HepG2 (cell line): ENCODE measurements around the gene PSMA2. TPM values are rescaled to one million over a fixed set of nuclear protein-coding genes. Genes with fewer than 3 reads are reported as not detected.

Source experiments
- ATF4 ChIP-seq, 2 experiments: fragments of 450-650 bp in 1 of 2; sonication (generic) in 1 of 2; formaldehyde crosslinking; IDR thresholded peaks; 2 replicates each; pipeline versions ENCODE4 v1.5.0 to v1.8.0; 2020 to 2022; ENCODE audit warnings: mild to moderate bottlenecking in 1 of 2, missing genetic modification reagents in 1 of 2
- DNMT3B ChIP-seq: conservative IDR thresholded peaks from 2 replicates; pipeline ENCODE4 v1.6.1; 2016; ENCODE audit warnings: missing biosample characterization, control low read depth
- DZIP1 ChIP-seq: sonication (generic); formaldehyde crosslinking; IDR thresholded peaks from 2 replicates; pipeline ENCODE4 v1.5.0; 2020; ENCODE audit warnings: mild to moderate bottlenecking, missing genetic modification reagents
- ELF3 ChIP-seq: IDR thresholded peaks from 2 replicates; pipeline ENCODE4 v1.6.1; 2016; ENCODE audit warnings: missing genetic modification reagents, missing compliant biosample characterization
- HES4 ChIP-seq: sonication (generic); formaldehyde crosslinking; IDR thresholded peaks from 2 replicates; pipeline ENCODE4 v1.9.0; 2021; ENCODE audit warnings: mild to moderate bottlenecking, missing genetic modification reagents, borderline replicate concordance
- KDM5A ChIP-seq: fragments of 200-600 bp; sonication (generic); IDR thresholded peaks from 2 replicates; pipeline ENCODE4 v1.7.0; 2018; ENCODE audit warnings: antibody characterized with exemption, mild to moderate bottlenecking, low read length, borderline replicate concordance
- MEIS2 ChIP-seq: sonication (generic); formaldehyde crosslinking; IDR thresholded peaks from 2 replicates; pipeline ENCODE4 v1.9.0; 2021; ENCODE audit warnings: mild to moderate bottlenecking, missing genetic modification reagents
- NRL ChIP-seq: sonication (generic); formaldehyde crosslinking; IDR thresholded peaks from 2 replicates; pipeline ENCODE4 v1.5.0; 2020; ENCODE audit warnings: missing genetic modification reagents, mild to moderate bottlenecking, moderate library complexity, borderline replicate concordance
- POLR2AphosphoS5 ChIP-seq: IDR thresholded peaks from 2 replicates; pipeline ENCODE4 v1.6.1; 2012; ENCODE audit warnings: low read depth, low read length
- RBAK ChIP-seq: sonication (generic); formaldehyde crosslinking; IDR thresholded peaks from 2 replicates; pipeline ENCODE4 v1.5.1; 2020; ENCODE audit warnings: mild to moderate bottlenecking, missing genetic modification reagents
- STAT6 ChIP-seq: sonication (generic); formaldehyde crosslinking; IDR thresholded peaks from 2 replicates; pipeline ENCODE4 v1.4.0; 2020; ENCODE audit warnings: missing genetic modification reagents, mild to moderate bottlenecking, borderline replicate concordance
- TBX2 ChIP-seq: sonication (generic); formaldehyde crosslinking; IDR thresholded peaks from 2 replicates; pipeline ENCODE4 v1.5.0; 2020; ENCODE audit warnings: missing genetic modification reagents, mild to moderate bottlenecking, borderline replicate concordance
- TCF7 ChIP-seq: sonication (generic); IDR thresholded peaks from 2 replicates; pipeline ENCODE4 v1.6.1; 2016; ENCODE audit warnings: antibody characterized with exemption, low read depth
- ZBTB1 ChIP-seq: sonication (generic); formaldehyde crosslinking; IDR thresholded peaks from 2 replicates; pipeline ENCODE4 v1.4.0; 2020; ENCODE audit warnings: missing genetic modification reagents, borderline replicate concordance
- ZBTB3 ChIP-seq: sonication (generic); formaldehyde crosslinking; IDR thresholded peaks from 2 replicates; pipeline ENCODE4 v1.4.0; 2020; ENCODE audit warnings: low read depth, mild to moderate bottlenecking, moderate library complexity, missing genetic modification reagents, borderline replicate concordance
- ZFP82 ChIP-seq: sonication (generic); formaldehyde crosslinking; IDR thresholded peaks from 2 replicates; pipeline ENCODE4 v1.5.1; 2020; ENCODE audit warnings: mild to moderate bottlenecking, missing genetic modification reagents, borderline replicate concordance
- ZNF275 ChIP-seq: sonication (generic); formaldehyde crosslinking; IDR thresholded peaks from 2 replicates; pipeline ENCODE4 v1.8.0; 2022; ENCODE audit warnings: missing genetic modification reagents, mild to moderate bottlenecking, inconsistent platforms, borderline replicate concordance
- ZNF530 ChIP-seq: sonication (generic); formaldehyde crosslinking; IDR thresholded peaks from 2 replicates; pipeline ENCODE4 v1.5.0; 2020; ENCODE audit warnings: low read depth, mild to moderate bottlenecking, missing genetic modification reagents
- ZNF674 ChIP-seq: sonication (generic); formaldehyde crosslinking; IDR thresholded peaks from 2 replicates; pipeline ENCODE4 v1.5.0; 2020; ENCODE audit warnings: low read depth, mild to moderate bottlenecking, missing genetic modification reagents
- ZNF746 ChIP-seq: sonication (generic); formaldehyde crosslinking; IDR thresholded peaks from 2 replicates; pipeline ENCODE4 v1.8.0; 2022; ENCODE audit warnings: mild to moderate bottlenecking, missing genetic modification reagents
- ZNF772 ChIP-seq: sonication (generic); formaldehyde crosslinking; IDR thresholded peaks from 2 replicates; pipeline ENCODE4 v1.5.0; 2020; ENCODE audit warnings: mild to moderate bottlenecking, missing genetic modification reagents
- polyA plus RNA-seq, 8 experiments: library from polyadenylated mRNA; depleted of rRNA in 3 of 8; stranded (reverse) in 7 of 8; unstranded in 1 of 8; fragments of >200 nt; fragmentation: Illumina TruSeq in 4 of 8; extraction: Trizol in 4 of 8; gene quantifications; 2 replicates each; pipeline versions ENCODE4 v1.2.1 to v1.2.3, GENCODE V29; 2011 to 2016; ENCODE audit warnings: low read depth in 4 of 8, missing spikeins in 1 of 8, mixed read lengths in 1 of 8; ENCODE audit not compliant: insufficient read depth in 1 of 8
- total RNA-seq, 5 experiments: library from RNA; depleted of rRNA; stranded (reverse); fragments of >200 nt; fragmentation: Illumina TruSeq; extraction: Trizol; gene quantifications; 2 replicates each; pipeline ENCODE4 v1.2.3, GENCODE V29; 2016; ENCODE audit warnings: low read depth in 1 of 5

The PSMA2 gene
- total and polyA plus RNA-seq, 2 of the 13 experiments (the other 11 are each of a cell fraction or from before 2014, with no cell fraction given), result 125 to 266 TPM

GRCh38 chr7:42911454-42912447 lies 20.2 kb downstream of the PSMA2 start, which contains the start of gene C7orf25 (continued):
- TF ChIP-seq ATF4 (CRISPR knock-in tag; IDR thresholded peaks at IDR 0.05), result peak in 1 of 2 experiments; percentile 19; a peak in 1 of 4 replicates
- TF ChIP-seq KDM5A, result no peak; the same call in 1 of the 2 replicates
- no peak for TF ChIP-seq HES4 (CRISPR knock-in tag)
- TF ChIP-seq NRL (CRISPR knock-in tag), result peak; percentile 88
- no peak for TF ChIP-seq ZNF530 (CRISPR knock-in tag)
- TF ChIP-seq ZBTB3, result no peak
- TF ChIP-seq TCF7, result no peak
- TF ChIP-seq RBAK (CRISPR knock-in tag), result no peak
- TF ChIP-seq ZNF772, result peak; percentile 92; the same call in 1 of the 2 replicates
- TF ChIP-seq ELF3 (CRISPR knock-in tag), result peak; percentile 53; the same call in 1 of the 2 replicates
- TF ChIP-seq ZBTB1 (CRISPR knock-in tag), result no peak
- TF ChIP-seq ZNF674 (CRISPR knock-in tag), result no peak
- TF ChIP-seq ZNF275 (CRISPR knock-in tag), result peak; percentile 84
- peak; percentile 64 for TF ChIP-seq POLR2AphosphoS5
- peak; percentile 96 for TF ChIP-seq TBX2 (CRISPR knock-in tag)
- TF ChIP-seq ZNF746 (CRISPR knock-in tag), result peak; percentile 67
- TF ChIP-seq DNMT3B (CRISPR knock-in tag), result no peak
- TF ChIP-seq ZFP82 (CRISPR knock-in tag), result peak; percentile 96; the same call in 1 of the 2 replicates
- TF ChIP-seq DZIP1, result peak; percentile 85; the same call in 1 of the 2 replicates
- TF ChIP-seq STAT6 (CRISPR knock-in tag), result peak; percentile 91; the same call in 1 of the 2 replicates
- no peak; the same call in 1 of the 2 replicates for TF ChIP-seq MEIS2 (CRISPR knock-in tag)
